ENCODE measurements around the gene THAP10. TPM values are rescaled to one million over a fixed set of nuclear protein-coding genes. Genes with fewer than 3 reads are reported as not detected.

THAP10 gene
- total and polyA plus RNA-seq, 2 experiments from 2014 or later, result 5.7 to 8.2 TPM

- no peak for TF ChIP-seq ZNF462 (CRISPR knock-in tag; IDR thresholded peaks at IDR 0.05)
Measured at GRCh38 chr15:70920981-70921696, 28.9 kb upstream of the THAP10 start (continued).

- no peaks in the 10 kb centered on the region for H3K36me3 ChIP-seq (ENCODE audit: insufficient read depth)
- Mint-ChIP-seq H3K4me3 (no peak overlapping the region), H3K27ac (no peak overlapping the region), H3K4me1 (no peaks in the 10 kb centered on the region), H3K36me3 (ENCODE audit: low read depth) (no peaks in the 10 kb centered on the region), H3K9me3 (no peaks in the 10 kb centered on the region), H3K27me3 (ENCODE audit: insufficient read depth, low read depth, poor library complexity) (no peaks in the 10 kb centered on the region)
- no peaks in the 10 kb centered on the region for H4K20me1 ChIP-seq (replicated peaks; ENCODE audit: insufficient read depth)
- no peak overlapping the region for H2AFZ ChIP-seq
- TF ChIP-seq CTCF (conservative IDR thresholded peaks at IDR 0.05; ENCODE audit: low read depth in 2 of 2) (no peak), POLR2AphosphoS5 (IDR thresholded peaks at IDR 0.05; ENCODE audit: low read depth) (no peak), ZNF114 (CRISPR knock-in tag; IDR thresholded peaks at IDR 0.05) (no peak), CREB1 (CRISPR knock-in tag; IDR thresholded peaks at IDR 0.05; ENCODE audit: low read depth) (no peak)
- H3F3A ChIP-seq (replicated peaks; ENCODE audit: low read depth), result no peaks in the 10 kb centered on the region
- H3K4me2 ChIP-seq, result no peak overlapping the region
- no peak for ATAC-seq
- no peak overlapping the region for H3K4me3 ChIP-seq
- no peak overlapping the region for H3K27ac ChIP-seq (ENCODE audit: low read depth)
- no peaks in the 10 kb centered on the region for H3K9me2 ChIP-seq (ENCODE audit: insufficient read depth)
- DNase-seq (ENCODE audit: low spot score), result no peak
- H3K79me2 ChIP-seq (replicated peaks; ENCODE audit: insufficient read depth), result no peaks in the 10 kb centered on the region
- H3K27me3 ChIP-seq (ENCODE audit: insufficient read depth), result no peaks in the 10 kb centered on the region
- H3K4me1 ChIP-seq (ENCODE audit: insufficient read depth), result no peaks in the 10 kb centered on the region
Measured at GRCh38 chr15:70917955-70918354, 25.7 kb upstream of the THAP10 start.

Measured in GM23338 (cell line).